Brain pericyte (primary cell): ENCODE data around the gene IDNK.

Experiments used
- DNase-seq: peaks from one replicate; pipeline ENCODE4 v3.0.0-alpha.2; 2012; ENCODE audit warnings: low read depth, low spot score

Gene IDNK

DNA sequence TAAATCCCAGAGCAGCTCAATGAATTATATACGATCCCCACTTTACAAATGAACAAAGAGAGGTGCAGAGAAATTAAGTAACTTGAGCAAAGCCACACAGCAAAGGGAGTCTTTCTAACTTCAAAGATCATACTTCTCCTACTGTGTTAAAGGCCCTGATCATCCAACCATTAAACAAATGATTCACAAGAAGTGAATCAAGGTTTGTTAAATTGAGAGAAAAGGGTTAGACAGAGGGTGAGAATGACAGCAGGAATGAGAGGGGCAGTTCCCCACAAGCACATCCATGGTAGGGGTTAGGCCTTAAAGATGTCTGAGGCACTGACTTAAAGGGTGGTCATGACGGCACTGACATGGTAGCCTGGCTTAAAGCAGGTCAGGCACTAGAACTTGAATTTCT is 10.7 kb downstream of the IDNK start:
- no peak for DNase-seq

DNA sequence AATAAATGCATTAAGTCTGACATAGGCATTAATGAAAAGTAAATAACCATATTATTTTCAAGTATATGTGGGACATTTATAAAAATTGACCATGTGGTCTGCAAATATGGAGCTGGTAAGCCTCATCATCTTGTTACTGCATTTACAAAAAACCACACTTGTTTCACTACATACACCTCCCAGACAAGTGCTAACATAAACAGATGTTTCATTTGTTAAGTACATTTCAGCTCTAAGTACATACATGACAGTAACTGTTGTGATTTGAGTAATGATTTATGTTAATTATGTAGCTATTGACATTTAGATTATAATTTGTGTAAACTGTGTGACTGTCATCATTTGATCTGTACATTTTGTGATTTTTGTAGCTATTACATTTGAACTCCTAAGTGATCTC is 13.9 kb downstream of the IDNK start:
- DNase-seq = no peak

DNA sequence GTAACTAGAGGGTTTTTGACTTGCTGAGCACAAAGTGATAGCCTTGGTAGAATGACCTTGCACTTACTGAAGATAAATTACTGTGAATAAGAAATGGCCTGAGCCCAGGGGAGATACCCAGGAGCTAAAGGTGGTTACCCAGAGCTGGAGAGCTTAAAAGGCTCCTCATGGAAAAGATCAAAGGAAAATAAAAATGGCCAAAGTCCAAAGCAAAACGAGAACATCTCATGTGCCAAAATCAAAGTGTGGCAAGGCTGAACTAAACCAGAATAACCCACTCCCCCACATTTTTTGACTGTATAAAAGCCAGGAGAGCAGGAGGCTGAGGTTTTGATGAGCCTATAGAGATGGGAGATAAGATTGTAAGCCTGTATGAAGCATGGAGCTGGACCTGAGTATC is 14.4 kb downstream of the IDNK start:
- no peak for DNase-seq

- DNase-seq = no peak
Measured at GRCh38 chr9:83639266-83639665, 16.3 kb downstream of the IDNK start.

DNA sequence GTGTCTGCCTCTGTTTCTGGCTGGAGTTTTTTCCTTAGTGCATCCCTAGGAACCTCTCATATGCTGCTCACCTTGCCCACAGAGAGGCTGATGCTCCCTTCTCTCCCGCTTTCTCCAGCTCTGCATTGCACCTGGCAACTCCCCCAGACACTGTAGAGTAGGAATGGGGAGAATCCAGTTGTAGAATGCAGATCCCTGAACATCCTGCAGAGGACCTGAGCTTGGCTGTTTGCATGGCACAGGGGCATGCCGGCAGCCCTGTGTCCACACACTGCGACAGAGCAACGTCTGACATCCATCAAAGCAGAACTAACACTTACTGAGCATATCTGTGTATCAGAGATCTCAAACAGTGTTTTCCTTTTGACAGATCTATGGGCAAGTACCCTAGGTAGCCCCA is 19.9 kb downstream of the IDNK start:
- no peak for DNase-seq

DNA sequence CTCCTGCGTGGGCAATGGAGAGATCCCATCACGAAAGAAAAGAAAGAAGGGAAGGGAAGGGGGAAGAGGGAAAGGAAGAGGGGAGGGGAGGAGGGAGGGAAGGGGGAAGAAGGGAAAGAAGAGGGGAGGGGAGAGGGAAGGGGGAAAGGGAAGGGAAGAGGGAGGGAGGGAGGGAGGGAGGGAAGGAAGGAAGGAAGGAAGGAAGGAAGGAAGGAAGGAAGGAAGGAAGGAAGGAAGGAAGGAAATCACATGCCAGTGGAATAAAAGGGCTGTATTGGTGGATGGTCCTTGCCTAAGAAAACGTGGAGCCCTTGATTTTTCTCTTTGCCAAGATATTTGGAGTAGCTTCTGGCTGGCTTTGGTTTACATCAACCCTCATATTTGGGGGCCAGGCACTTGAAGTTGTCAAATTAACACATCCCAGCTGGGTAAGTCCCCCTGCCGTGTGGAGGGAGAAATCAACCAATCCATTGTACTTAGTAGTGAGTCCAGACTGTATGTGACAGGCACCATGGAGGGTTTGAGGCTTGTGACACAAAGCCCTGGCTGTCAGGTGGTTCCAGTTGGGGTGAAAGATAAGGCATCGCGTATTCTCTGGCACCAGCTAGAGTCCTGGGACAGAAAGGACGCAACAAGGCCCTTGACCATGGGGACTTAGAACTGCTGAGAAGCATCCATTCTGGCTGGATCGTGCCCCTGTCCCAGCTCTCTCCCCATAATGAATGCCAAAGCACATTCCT is 23.7 kb downstream of the IDNK start:
- no peak for DNase-seq

DNA sequence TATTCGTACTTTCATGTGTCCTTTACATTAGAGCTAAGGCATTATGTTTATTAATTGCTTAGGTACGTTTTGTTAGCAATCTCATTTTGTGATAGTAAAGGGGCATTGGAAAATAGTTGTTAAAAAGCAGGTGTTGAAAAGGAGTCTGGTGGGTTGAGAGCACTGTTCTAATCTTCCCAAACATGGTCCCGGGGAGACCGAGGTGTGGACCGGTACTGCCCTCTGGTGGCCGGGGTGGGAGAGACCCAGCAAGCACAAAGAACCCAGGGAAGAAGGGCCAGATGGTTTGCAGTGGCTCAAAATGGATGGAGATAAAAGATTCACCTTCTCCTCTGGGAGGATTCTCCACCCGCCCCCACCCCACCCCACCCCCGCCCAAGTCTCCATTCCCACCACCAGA is 26.1 kb downstream of the IDNK start:
- no peak for DNase-seq

DNA sequence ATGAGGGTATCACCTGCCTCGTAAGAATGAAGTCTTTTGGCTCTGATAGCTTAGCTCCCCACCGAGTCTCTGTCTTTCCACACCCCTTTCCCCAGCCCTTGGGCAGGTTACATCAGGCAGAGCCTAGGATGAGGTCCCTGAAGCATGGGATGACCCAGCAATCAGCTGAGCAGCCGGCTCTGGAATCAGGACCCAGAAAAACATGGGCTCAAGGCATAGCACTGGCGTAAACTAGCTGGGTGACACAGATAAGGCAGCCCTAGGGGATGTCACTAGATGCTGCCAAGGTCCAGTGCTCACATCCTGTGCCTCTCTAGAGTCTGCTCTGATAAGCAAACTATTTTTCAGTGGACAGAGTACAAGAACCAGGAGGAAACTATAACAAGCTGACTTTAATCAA is 26.6 kb downstream of the IDNK start:
- DNase-seq = no peak

- no peak for DNase-seq
Measured at GRCh38 chr9:83651558-83651957, 28.6 kb downstream of the IDNK start.

DNA sequence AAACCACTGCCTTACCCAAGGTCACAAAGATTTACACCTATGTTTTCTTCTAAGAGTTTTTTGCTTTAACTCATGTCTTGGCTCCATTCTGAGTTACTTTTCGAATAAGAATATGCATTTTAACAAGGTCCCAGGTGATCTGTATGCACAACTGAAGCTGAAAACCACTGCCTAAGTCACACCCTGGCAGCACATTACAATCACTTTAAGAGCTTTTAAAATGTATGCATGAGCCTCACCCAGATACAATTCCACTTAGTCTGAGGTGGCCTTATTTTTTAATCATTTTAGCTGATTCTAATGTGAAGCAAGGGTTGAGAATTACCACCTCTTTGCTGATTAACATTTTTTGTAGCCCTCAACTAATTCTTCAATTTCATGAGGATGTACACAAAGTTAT is 29.5 kb downstream of the IDNK start:
- no peak for DNase-seq

DNA sequence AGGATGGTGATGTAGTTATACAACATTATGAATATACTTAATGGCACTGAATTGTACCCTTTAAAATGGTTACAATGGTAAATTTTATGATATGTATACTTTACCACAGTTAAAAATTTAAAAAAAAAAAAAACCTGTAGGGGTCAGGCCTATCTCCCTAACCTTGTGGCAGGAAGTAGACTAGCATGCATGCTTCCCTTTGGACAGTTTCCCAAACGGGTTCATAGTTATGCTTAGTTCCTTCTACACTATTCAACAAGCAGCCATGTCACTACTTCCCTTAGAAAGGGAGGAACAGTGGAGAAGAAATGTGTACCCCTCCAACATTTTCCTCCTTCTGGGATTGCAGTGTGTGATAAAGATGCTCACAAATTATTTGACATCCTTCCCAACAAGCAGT is 32.5 kb downstream of the IDNK start:
- no peak for DNase-seq

- DNase-seq = no peak
Measured at GRCh38 chr9:83656032-83656680, 33.2 kb downstream of the IDNK start.

- no peak for DNase-seq
Measured at GRCh38 chr9:83656952-83657351, 34.0 kb downstream of the IDNK start.

- no peak for DNase-seq
Measured at GRCh38 chr9:83662933-83663332, 40.0 kb downstream of the IDNK start.

DNA sequence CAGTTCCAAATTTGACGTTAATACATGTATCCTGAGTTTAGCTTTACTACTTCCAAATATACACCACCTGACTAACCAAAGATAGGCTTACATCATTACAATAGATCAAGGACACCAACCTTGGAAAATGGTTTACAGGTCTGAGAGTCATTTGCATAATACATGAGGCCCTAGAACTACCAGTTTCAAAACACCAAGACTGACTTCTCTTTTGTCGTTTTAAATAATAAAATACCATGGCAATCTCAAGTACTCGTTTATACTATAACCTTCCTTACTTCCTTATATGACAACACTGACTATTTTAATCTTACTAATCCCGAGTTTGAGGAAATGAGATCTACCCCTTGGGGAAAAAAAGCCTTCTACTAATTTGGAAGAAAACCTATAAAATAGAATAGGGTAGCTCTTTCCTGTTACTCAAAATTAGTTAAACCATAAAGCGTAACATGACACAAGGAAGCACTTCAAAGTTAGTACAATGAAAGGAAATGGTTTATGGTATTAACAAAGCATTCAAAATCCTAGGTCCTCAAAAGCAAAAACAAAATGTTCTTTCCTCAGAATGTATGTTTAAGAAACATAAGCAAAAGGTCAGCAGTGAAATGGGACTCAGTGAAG is 42.7 kb downstream of the IDNK start:
- no peak for DNase-seq

GRCh38 chr9:83669067-83669466 is 46.1 kb downstream of the IDNK start:
- no peak for DNase-seq

- no peak for DNase-seq
Measured at GRCh38 chr9:83670381-83670780, 47.4 kb downstream of the IDNK start.

DNA sequence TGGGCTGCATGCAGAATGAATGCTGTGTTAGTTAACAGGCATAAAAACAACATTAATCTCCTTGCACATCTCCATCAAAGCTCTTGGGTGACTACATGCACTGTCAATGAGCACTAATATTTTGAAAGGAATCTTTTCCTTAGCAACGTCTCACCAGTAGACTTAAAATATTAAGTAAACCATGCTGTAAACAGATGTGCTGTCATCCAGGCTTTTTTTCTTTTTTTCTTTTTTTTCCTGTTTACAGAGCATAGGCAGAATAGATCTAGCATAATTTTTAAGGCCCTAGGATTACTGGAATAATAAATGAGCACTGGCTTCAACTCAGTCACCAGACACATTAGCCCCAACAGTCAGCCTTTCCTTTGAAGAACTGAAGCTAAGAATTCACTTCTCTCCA is 48.5 kb downstream of the IDNK start:
- no peak for DNase-seq

- no peak for DNase-seq
Measured at GRCh38 chr9:83675466-83675865, 52.5 kb downstream of the IDNK start.

GRCh38 chr9:83677596-83677995 is 54.7 kb downstream of the IDNK start:
- DNase-seq = no peak

- no peak for DNase-seq
Measured at GRCh38 chr9:83680233-83680632, 57.3 kb downstream of the IDNK start.

GRCh38 chr9:83681490-83681889 is 58.5 kb downstream of the IDNK start:
- DNase-seq = no peak

- DNase-seq = no peak
Measured at GRCh38 chr9:83688921-83689320, 66.0 kb downstream of the IDNK start.
